ENCODE measurements around the gene RXFP4. TPM values are rescaled to one million over a fixed set of nuclear protein-coding genes. Genes with fewer than 3 reads are reported as not detected.

The RXFP4 gene
- total RNA-seq, 1 donor from 2014 or later, result not detected

GRCh38 chr1:155971910-155972809, 30.7 kb downstream of the RXFP4 start:
- Mint-ChIP-seq H3K9me3 (ENCODE audit: low read depth) (no peaks in the 10 kb centered on the region), H3K36me3 (ENCODE audit: insufficient read depth) (peaks cover 6% of the 10 kb centered on the region), H3K27ac (peak overlapping the region; percentile 62), H3K4me3 (ENCODE audit: low read depth) (no peak overlapping the region), H3K27me3 (no peaks in the 10 kb centered on the region), H3K4me1 (ENCODE audit: low read depth) (peaks cover 65% of the 10 kb centered on the region)
- TF ChIP-seq CTCF (IDR thresholded peaks at IDR 0.05; ENCODE audit: unreplicated experiment), result no peak
- no peak for DNase-seq (ENCODE audit: low spot score, unreplicated experiment)

GRCh38 chr1:155973723-155974122, 32.3 kb downstream of the RXFP4 start:
- Mint-ChIP-seq H3K9me3 (ENCODE audit: low read depth) (no peaks in the 10 kb centered on the region), H3K4me3 (ENCODE audit: low read depth) (no peak overlapping the region), H3K27me3 (no peaks in the 10 kb centered on the region), H3K36me3 (ENCODE audit: insufficient read depth) (peaks cover 4% of the 10 kb centered on the region), H3K4me1 (ENCODE audit: low read depth) (peaks cover 57% of the 10 kb centered on the region), H3K27ac (peak overlapping the region; percentile 71)
- TF ChIP-seq CTCF (IDR thresholded peaks at IDR 0.05; ENCODE audit: unreplicated experiment), result no peak
- DNase-seq (ENCODE audit: low spot score, unreplicated experiment), result no peak

DNA sequence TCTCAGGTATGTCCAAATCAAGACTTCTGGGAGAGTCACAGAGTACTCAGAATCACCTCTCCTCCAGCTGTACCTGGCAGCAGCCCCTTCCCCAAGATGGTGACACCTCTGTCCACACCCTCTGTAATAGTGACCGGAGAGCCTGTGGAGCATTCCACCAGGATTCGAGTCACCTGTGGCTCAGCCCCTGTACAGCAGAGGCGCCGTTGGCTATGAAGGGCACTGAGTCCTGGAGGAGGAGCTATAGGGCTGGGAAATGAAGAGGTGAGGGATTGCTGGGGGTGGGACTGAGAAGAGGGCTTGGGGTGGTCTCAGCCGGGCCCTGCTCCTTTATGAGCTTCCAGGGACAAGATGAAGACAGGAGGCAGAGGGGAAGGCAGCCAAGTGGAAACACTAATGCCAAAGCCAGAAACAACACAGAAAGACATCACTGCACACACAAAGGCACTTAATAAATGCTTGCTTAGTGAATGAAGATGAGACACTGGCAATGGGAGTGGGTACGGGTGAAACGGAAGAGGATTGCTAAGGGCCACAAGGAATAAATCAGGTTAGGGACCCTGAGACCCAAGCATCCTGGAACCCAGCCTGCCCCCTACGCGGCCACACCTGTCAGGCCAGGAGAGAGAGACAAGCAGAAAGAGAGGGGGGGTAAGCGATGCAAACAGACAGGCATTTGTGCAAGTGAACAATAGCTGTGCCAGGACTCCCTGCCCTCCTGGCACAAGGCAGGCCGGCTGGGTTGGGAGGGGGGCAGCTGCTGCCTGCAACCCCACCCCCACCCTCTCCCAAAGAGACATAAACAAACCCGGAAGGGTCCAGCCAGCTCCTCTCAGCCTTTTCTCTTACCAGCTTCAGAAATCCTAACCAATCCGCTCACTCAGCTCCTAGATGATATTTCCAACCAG, 33.0 kb downstream of the RXFP4 start:
- peak overlapping the region; percentile 88 for H3K27ac Mint-ChIP-seq
- no peaks in the 10 kb centered on the region for H3K27me3 Mint-ChIP-seq
- peak overlapping the region; percentile 95 for H3K4me3 Mint-ChIP-seq (ENCODE audit: low read depth)
- peaks cover 61% of the 10 kb centered on the region for H3K4me1 Mint-ChIP-seq (ENCODE audit: low read depth)
- no peaks in the 10 kb centered on the region for H3K36me3 Mint-ChIP-seq (ENCODE audit: insufficient read depth)
- no peak for DNase-seq (ENCODE audit: low spot score, unreplicated experiment)
- H3K9me3 Mint-ChIP-seq (ENCODE audit: low read depth), result no peaks in the 10 kb centered on the region
- TF ChIP-seq CTCF (IDR thresholded peaks at IDR 0.05; ENCODE audit: unreplicated experiment), result no peak

GRCh38 chr1:155975375-155976061, 34.1 kb downstream of the RXFP4 start:
- TF ChIP-seq CTCF (IDR thresholded peaks at IDR 0.05; ENCODE audit: unreplicated experiment), result no peak
- H3K4me3 Mint-ChIP-seq (ENCODE audit: low read depth), result peak overlapping the region; percentile 95

More at GRCh38 chr1:155975375-155976061, 34.1 kb downstream of the RXFP4 start:
- peaks cover 65% of the 10 kb centered on the region for H3K4me1 Mint-ChIP-seq (ENCODE audit: low read depth)
- H3K9me3 Mint-ChIP-seq (ENCODE audit: low read depth), result no peaks in the 10 kb centered on the region
- no peak for DNase-seq (ENCODE audit: low spot score, unreplicated experiment)
- peak overlapping the region; percentile 88 for H3K27ac Mint-ChIP-seq
- no peaks in the 10 kb centered on the region for H3K36me3 Mint-ChIP-seq (ENCODE audit: insufficient read depth)
- no peaks in the 10 kb centered on the region for H3K27me3 Mint-ChIP-seq

Measured in progenitor cell of endocrine pancreas (in vitro differentiated cells).